HG02981 (cell line): ENCODE measurements around the gene UNC13D.
"Not testable (repeated sequence)": the region's sequence is repeated elsewhere in the genome, so short reads cannot be mapped to it uniquely, and the experiment has no call there.

Source experiments
- ATAC-seq: cut with Tn5 transposase; IDR thresholded peaks from one replicate; pipeline ENCODE4 v1.9.1; 2021; ENCODE audit warnings: mild to moderate bottlenecking, moderate library complexity; ENCODE audit not compliant: unreplicated experiment

Gene UNC13D

GRCh38 chr17:75807861-75808260 is 36.3 kb downstream of the UNC13D start:
- ATAC-seq, result no peak

DNA sequence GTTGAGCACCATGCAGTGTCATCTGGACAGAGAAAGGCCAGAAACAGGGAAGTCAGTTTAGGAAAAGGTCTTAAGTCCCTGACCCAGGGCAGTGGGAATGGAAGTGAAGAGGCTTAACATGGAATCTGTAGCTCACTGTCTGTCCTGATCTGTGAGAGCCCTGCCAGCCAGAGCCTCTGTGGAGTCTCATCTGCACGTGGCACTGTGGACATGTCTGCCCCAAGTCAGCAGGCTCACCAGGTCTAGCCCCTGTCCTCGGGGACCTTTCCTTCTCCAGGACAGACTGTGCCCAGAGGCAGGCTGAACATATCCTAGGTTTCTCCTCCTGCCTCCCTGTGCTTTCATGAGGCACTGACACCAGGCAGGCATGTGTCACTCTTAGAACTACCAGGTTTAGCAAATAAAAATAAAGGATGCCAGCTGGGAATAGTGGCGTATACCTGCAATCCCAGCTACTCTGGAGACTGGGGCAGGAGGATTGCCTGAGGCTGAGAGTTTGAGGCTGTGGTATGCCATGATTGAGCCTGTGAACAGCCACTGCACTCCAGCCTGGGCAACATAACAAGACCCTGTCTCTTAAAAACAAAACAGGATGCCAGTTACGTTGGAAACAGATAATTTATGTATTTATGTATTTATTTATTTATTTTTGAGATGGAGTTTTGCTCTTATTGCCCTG is 37.2 kb downstream of the UNC13D start:
- no peak for ATAC-seq

DNA sequence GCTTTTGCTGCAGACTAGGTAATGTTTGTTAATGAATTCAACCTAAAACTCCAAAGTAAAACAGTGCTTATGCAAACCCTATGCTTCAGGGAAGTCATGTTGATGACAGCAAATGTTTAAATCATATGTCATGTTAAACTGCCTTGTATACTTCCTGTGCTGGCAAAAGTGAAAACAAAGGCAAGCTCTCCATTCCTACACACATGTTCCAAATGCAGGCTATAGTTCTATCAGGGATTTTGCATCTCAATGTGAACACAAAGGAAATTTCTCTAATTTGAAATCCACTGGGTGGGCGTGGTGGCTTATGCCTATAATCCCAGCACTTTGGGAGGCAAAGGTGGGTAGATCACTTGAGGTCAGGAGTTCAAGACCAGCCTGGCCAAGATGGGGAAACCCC is 40.3 kb downstream of the UNC13D start:
- no peak for ATAC-seq

DNA sequence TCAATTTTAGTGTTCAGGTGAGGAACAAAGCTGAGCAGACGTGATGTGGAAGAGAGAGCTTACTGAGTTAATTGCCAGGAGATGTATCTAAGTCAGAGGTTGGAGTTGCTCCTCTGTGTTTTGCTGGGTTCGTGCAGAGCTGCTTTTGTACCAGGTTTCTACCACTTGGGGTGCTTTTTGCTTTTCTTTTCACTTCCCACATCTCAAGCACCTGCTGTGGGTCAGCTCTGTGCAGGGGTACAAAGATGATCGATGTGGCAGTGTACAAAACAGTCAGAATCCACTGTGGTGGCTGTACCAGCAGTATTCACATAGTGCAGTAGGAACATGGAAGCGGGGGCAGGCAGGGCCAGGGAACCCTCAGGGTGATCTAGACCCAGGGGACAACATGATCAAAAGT is 44.8 kb downstream of the UNC13D start:
- ATAC-seq, result no peak

DNA sequence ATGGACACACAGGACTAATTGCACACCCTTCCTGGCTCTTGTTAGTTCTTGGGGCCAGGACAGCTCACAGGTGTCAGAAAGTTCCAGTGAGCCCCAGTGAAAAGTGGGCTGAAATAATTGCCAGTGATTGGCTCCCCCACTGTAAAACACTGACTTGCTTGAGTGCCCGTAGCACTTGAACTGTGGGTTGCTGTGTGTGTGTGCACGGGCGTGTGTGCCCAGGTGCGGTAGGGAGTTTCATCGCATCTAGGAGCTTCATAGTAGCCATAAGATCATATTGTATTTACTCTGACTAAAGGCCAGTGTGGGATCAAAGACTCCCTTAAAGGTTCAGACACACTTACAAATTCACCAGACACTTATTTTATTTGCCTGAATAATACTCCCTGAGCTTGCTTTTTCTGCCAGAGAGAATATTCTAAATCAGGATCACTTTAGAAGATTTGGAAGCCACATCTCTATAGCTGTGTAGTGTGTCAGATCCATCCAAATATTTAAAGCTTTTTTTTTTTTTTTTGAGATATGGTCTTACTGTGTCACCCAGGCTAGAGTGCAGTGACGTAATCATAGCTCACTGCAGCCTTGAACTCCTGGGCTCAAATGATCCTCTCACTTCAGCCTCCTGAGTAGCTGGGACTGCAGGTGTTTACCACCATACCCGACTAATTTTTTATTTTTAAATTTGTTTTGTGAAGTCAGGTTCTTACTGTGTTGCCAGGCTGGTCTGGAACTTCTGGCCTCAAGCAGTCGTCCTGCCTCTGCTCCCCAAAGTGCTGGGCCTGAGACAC is 48.2 kb downstream of the UNC13D start:
- ATAC-seq, result no peak

DNA sequence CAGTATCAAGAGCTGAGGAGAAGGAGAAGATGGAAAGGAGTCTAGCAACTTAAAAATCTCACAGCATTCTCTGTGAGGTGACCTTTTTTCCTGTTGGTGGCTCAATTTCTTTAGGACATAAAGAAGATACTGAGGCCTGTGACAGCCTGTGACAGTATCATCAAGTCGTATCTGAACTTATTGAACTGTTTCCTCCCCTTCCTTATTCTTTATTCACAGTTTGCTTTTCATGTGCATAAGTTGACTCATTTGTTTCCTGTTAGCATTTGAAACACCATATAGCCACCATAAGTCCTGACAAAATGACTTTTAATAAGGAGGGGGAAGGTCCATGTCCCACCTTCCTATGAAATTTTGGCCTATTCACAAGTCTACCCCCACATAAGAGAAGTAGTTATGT is 50.7 kb downstream of the UNC13D start:
- no peak for ATAC-seq

DNA sequence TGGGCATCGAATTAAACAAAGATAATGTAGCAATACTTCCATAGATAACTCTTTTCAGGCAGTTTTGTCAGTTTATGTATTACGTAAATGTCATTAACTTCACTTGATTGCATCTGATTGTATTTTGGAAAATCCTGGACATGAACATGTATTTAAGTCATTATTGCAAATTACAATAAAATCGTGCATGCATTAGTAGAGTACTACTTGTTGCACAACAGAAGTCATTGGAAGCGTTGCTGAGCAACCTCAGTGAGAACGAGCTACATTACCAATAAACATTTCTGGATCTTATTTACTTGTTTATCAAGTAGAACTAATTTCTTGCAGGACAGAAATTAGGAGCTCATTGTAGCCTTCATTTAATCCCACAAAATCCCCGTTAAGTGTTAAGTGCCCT is 53.0 kb downstream of the UNC13D start:
- ATAC-seq, result no peak

GRCh38 chr17:75785016-75785890 is 59.0 kb downstream of the UNC13D start:
- peak; percentile 38 for ATAC-seq

DNA sequence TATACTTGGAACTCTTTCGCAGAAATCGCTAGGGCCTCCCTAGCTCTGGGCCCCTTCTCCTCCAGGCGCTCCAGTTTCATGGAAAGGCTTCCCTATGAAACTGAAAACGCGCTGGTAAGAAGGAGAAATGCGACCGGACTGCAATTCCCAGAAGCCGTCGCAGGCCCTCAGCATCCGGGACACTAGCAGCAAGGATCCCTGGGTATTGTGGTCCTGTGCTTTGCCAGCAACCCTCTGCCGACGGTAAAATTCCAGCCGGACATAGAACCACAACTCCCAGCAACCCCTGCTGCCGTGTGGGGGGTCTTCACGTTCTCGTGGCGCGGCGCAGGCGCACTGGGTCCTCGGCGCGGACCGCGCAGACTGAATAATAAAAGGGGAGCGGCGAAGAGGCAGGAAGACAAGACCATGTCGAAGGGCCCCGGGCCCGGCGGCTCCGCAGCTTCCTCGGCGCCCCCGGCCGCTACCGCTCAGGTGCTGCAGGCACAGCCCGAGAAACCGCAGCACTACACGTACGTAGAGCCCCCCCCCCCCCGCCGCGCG is 59.7 kb downstream of the UNC13D start, which contains the start of gene UNK:
UNK (plus strand) TSS at position 334 of the 543 bp plus-strand sequence; CDS start at position 409, 75 bp downstream.
- peak; percentile 59 for ATAC-seq

DNA sequence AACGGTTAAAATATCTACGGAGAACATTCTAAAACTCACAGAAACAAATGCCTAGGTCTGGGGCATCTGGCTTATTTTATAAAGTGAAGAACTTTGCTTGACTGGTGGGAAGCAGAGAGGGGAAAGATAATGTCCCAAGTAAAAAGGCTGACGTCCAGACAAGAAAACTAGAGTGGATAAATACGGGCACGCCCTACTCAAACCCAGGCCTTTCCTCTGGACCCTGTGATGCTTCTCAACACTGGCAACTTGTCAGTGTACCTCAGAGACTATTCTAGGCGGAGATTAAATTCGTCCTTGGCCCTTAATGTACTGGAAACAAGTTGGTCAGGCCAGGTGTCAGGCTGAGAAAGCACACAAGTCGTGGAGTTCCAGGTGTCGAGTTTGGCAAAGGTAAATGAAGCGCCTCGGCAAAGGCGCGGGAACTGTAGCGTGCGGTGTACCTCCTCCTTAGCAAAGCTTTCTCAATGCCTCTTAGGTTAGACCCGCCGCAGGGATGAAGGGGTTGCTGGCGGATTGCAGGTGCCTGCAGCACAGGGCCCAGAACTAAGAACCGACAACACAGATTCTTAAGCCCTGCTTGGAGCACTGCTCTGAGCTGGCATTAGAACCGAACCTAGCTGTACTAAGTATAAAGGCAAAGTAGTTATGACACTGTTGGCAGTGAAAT is 60.3 kb downstream of the UNC13D start:
- ATAC-seq, result no peak

GRCh38 chr17:75783069-75783783 is 61.0 kb downstream of the UNC13D start:
- no peak for ATAC-seq

DNA sequence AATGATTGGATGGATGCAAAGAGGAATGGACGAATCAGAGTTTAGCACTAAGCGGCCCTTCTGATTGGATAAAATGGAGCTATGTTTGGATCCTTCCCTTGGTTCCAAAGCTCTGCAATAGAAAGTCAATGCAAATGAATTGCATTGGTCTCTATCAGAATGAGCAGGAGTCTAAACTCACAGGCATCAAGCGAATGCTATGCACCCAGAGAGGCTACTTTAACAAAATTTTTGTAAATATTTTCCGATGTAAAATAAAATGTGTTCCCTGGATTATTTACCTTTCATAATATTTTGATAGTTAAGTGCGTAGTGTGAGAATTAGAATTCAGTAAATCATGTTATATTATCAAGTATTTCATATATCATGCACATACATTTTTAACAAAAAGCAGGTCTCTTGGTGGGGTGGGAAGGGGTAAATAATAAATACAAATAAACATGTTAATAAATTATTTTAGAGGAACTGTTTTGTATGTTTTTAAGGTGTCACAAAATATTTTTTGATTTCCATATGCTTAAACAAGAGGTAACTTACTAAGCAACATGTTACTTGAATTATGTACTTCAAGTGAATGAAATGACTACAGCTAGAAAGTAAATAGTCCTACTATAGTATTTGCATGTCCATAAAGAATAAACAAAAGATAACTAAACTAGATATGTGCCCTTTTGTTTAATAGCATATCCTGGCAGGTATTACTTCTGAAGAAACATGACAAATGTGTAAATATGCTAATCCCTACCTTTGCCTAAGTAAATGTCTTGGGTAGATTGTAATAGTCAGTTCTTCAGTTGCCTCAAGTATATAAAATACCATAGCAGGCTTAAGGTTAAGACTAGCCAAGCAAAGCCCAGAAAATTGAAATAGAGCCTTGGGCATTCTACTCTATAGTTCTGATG is 64.0 kb downstream of the UNC13D start:
- ATAC-seq, result no peak

- ATAC-seq, result peak; percentile 65
These were observed 64.8 kb downstream of the UNC13D start for GRCh38 chr17:75779250-75779986.

GRCh38 chr17:75778861-75779249 is 65.3 kb downstream of the UNC13D start:
- ATAC-seq, result peak; percentile 5

DNA sequence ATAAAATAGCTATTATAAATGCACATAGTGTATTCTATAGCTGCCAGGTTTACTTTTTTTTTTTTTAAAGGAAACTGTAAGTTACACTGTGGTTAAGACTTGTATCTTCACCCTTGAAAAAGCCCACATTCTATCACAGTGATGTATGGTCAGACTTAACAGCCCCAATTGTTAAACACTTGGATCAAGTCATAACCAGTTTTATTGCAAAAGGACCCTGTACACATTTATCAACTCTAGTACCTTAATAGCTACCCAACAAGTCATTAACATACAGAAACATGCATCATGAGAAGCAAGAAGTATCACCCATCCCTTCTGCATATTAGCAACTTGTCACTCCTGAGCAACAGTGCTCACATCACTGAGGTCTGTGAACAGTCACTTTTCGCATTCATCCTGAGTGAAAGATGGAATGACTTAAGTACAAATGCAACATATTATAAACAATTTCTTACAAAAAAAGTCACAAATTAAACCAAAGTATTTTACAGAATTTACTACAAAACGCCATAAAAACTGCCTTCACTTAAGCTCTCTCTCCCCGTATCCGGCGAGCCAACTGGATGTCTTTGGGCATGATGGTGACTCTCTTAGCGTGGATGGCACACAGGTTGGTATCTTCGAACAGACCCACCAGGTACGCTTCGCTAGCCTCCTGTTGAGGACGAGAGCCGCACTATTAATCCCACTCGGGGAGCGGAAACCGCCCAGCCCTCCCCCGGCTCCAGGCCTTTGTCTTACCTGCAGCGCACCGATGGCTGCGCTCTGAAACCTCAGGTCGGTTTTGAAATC is 65.9 kb downstream of the UNC13D start:
- not testable (repeated sequence) for ATAC-seq

- no peak for ATAC-seq
These were observed 66.8 kb downstream of the UNC13D start for GRCh38 chr17:75777296-75777922.
